Measurements from ENCODE around the gene CALHM4. TPM values are rescaled to one million over a fixed set of nuclear protein-coding genes. Genes with fewer than 3 reads are reported as not detected.

CALHM4 gene
- polyA plus RNA-seq, 1 donor = 0.13 TPM

GRCh38 chr6:116522896-116523295, 30.7 kb upstream of the CALHM4 start:
- H3K4me3 ChIP-seq (ENCODE audit: low read length) = no peak overlapping the region
- no peaks in the 10 kb centered on the region for H3K36me3 ChIP-seq (ENCODE audit: control insufficient read depth, insufficient read depth, low read length)
- 59% methylated on average over 2 of the region's 2 CpGs for WGBS (ENCODE audit: insufficient coverage, low lambda C conversion rate)
- H3K9me3 ChIP-seq (ENCODE audit: control insufficient read depth, low read depth, low read length) = peaks cover 2% of the 10 kb centered on the region
- H3K4me1 ChIP-seq (ENCODE audit: control insufficient read depth, insufficient read depth, low read length) = no peaks in the 10 kb centered on the region
- no peak overlapping the region for H3K27ac ChIP-seq (ENCODE audit: low read length)
- no peak for DNase-seq
- no peaks in the 10 kb centered on the region for H3K27me3 ChIP-seq (ENCODE audit: control insufficient read depth, insufficient read depth, low read length)

GRCh38 chr6:116524236-116524635, 29.3 kb upstream of the CALHM4 start:
- DNase-seq = no peak
- WGBS (ENCODE audit: insufficient coverage, low lambda C conversion rate) = no CpG with 5 or more reads among the region's 2 CpGs
- Histone ChIP-seq H3K9me3 (ENCODE audit: control insufficient read depth, low read depth, low read length) (peaks cover 2% of the 10 kb centered on the region), H3K4me1 (ENCODE audit: control insufficient read depth, insufficient read depth, low read length) (no peaks in the 10 kb centered on the region), H3K27me3 (ENCODE audit: control insufficient read depth, insufficient read depth, low read length) (no peaks in the 10 kb centered on the region), H3K4me3 (ENCODE audit: low read length) (no peak overlapping the region), H3K27ac (ENCODE audit: low read length) (no peak overlapping the region), H3K36me3 (ENCODE audit: control insufficient read depth, insufficient read depth, low read length) (no peaks in the 10 kb centered on the region)

GRCh38 chr6:116528133-116528532, 25.4 kb upstream of the CALHM4 start:
- H3K27ac ChIP-seq (ENCODE audit: low read length) = no peak overlapping the region
- no peaks in the 10 kb centered on the region for H3K4me1 ChIP-seq (ENCODE audit: control insufficient read depth, insufficient read depth, low read length)
- DNase-seq = no peak
- no peaks in the 10 kb centered on the region for H3K9me3 ChIP-seq (ENCODE audit: control insufficient read depth, low read depth, low read length)
- WGBS (ENCODE audit: insufficient coverage, low lambda C conversion rate) = 80% methylated on average over 1 of the region's 1 CpG
- no peaks in the 10 kb centered on the region for H3K36me3 ChIP-seq (ENCODE audit: control insufficient read depth, insufficient read depth, low read length)
- no peak overlapping the region for H3K4me3 ChIP-seq (ENCODE audit: low read length)
- H3K27me3 ChIP-seq (ENCODE audit: control insufficient read depth, insufficient read depth, low read length) = peaks cover 2% of the 10 kb centered on the region

- Histone ChIP-seq H3K9me3 (ENCODE audit: control insufficient read depth, low read depth, low read length) (no peaks in the 10 kb centered on the region), H3K27me3 (ENCODE audit: control insufficient read depth, insufficient read depth, low read length) (peaks cover 2% of the 10 kb centered on the region), H3K4me1 (ENCODE audit: control insufficient read depth, insufficient read depth, low read length) (no peaks in the 10 kb centered on the region), H3K36me3 (ENCODE audit: control insufficient read depth, insufficient read depth, low read length) (no peaks in the 10 kb centered on the region), H3K4me3 (ENCODE audit: low read length) (no peak overlapping the region), H3K27ac (ENCODE audit: low read length) (no peak overlapping the region)
- 71% methylated on average over 1 of the region's 3 CpGs for WGBS (ENCODE audit: insufficient coverage, low lambda C conversion rate)
- no peak for DNase-seq
These were observed 24.8 kb upstream of the CALHM4 start for GRCh38 chr6:116528780-116529179.

DNA sequence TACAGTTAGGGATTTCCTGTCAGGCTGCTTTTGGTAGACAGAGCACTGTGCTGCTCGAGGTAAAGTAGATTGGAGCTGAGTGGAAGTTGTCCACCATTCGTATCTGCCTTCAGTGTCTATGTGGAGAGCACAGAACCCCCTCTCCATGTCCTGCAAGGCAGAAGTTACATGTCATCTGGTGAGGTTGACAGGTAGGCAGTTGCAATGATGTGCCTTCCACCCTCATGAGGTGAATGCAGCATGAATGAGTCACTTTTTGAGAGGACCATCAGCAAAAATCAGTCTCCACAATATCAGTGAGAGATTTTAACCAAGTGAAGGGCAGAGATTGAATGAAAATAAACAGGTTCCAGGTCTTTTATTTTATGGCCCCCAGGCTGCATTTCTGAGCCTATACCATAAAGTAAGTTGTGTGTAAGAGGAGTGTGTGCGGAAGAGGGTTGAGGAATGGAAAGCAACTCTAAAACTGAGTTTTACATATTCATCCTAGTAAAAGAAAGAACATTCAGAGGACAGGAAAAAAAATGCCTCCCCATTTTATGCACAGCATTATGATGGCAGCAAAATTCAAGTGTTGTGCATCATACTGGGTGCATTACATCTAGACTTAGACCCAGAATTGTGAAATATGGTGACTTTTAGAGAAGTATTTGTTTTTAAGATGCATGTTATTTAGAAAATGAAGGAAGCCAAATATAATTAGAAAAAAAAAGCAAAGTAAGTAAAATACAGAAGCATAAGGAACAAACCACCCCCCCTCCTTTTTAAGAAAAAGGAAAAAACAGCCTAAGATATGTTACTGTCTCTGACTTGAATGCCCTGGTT, 23.9 kb upstream of the CALHM4 start:
- Histone ChIP-seq H3K27ac (ENCODE audit: low read length) (no peak overlapping the region), H3K9me3 (ENCODE audit: control insufficient read depth, low read depth, low read length) (no peaks in the 10 kb centered on the region), H3K36me3 (ENCODE audit: control insufficient read depth, insufficient read depth, low read length) (no peaks in the 10 kb centered on the region), H3K4me1 (ENCODE audit: control insufficient read depth, insufficient read depth, low read length) (no peaks in the 10 kb centered on the region), H3K4me3 (ENCODE audit: low read length) (no peak overlapping the region), H3K27me3 (ENCODE audit: control insufficient read depth, insufficient read depth, low read length) (peaks cover 2% of the 10 kb centered on the region)
- DNase-seq = no peak
- WGBS (ENCODE audit: insufficient coverage, low lambda C conversion rate) = no CpG with 5 or more reads among the region's 3 CpGs

DNA sequence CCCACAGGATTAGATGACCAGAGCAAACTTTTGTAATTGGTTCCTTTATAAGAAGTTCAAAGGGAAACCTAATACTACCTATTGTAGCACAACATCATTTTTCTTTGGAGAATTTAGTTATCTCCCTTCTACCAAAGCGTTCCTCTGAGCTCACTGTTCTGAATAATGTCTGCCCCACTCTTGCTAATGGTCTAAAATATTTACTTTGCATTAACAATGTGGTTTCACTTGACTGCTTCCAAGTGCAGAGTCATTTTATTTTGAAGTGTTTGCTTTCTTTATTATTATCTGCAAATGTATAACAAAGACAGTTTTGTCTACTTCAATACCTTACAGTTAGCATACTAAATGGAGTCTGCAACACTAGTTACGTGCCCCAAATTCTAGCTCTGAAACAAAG, 23.1 kb upstream of the CALHM4 start:
- no CpG with 5 or more reads among the region's 2 CpGs for WGBS (ENCODE audit: insufficient coverage, low lambda C conversion rate)
- Histone ChIP-seq H3K36me3 (ENCODE audit: control insufficient read depth, insufficient read depth, low read length) (no peaks in the 10 kb centered on the region), H3K27ac (ENCODE audit: low read length) (no peak overlapping the region), H3K4me3 (ENCODE audit: low read length) (no peak overlapping the region), H3K4me1 (ENCODE audit: control insufficient read depth, insufficient read depth, low read length) (no peaks in the 10 kb centered on the region), H3K9me3 (ENCODE audit: control insufficient read depth, low read depth, low read length) (no peaks in the 10 kb centered on the region), H3K27me3 (ENCODE audit: control insufficient read depth, insufficient read depth, low read length) (peaks cover 2% of the 10 kb centered on the region)
- no peak for DNase-seq

DNA sequence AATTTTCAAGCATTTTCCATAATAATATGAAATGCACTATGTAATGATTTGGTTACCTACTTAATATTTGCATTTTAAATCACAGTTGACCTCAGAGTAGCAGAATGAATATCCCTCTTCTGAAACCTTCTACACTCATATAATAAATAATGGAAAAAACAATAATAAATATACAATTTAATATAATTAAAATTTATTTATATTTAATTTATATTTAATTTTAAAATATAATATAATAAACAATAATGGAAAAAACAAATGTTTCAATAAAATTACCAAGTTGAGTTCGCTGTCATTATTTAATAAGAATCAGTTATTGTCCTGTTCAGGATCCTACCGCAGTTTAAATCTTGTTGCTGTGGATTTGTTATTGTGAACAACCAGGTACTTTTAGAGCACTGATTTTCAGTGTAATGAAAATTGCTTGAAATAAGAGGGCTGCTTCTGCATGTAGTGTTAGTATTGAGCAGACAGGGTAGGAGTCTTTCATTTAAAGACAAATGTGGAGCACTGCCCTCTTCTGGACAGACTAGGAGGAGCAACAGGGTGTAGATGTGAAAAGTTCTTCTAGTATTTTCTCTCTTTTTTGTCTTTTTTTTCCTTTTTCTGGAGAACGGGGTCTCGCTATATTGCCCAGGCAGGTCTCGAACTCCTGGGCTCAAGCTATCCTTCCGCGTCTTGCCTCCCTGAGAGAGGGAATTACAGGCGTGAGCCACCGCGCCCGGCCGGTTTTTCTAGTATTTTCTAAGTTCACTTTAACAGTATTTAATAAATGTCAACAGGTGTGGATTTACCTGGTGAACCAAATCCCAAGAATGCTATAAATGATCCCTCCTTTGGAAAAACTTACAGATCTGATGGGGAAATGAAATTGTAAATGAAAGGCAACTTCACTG, 21.6 kb upstream of the CALHM4 start:
- WGBS (ENCODE audit: insufficient coverage, low lambda C conversion rate) = 90% methylated on average over 4 of the region's 12 CpGs
- no peak overlapping the region for H3K4me3 ChIP-seq (ENCODE audit: low read length)
- no peaks in the 10 kb centered on the region for H3K4me1 ChIP-seq (ENCODE audit: control insufficient read depth, insufficient read depth, low read length)
- peak; percentile 19 to 27 for DNase-seq
- peaks cover 2% of the 10 kb centered on the region for H3K27me3 ChIP-seq (ENCODE audit: control insufficient read depth, insufficient read depth, low read length)
- H3K36me3 ChIP-seq (ENCODE audit: control insufficient read depth, insufficient read depth, low read length) = no peaks in the 10 kb centered on the region
- H3K27ac ChIP-seq (ENCODE audit: low read length) = no peak overlapping the region
- no peaks in the 10 kb centered on the region for H3K9me3 ChIP-seq (ENCODE audit: control insufficient read depth, low read depth, low read length)

GRCh38 chr6:116533233-116533957, 20.2 kb upstream of the CALHM4 start:
- Histone ChIP-seq H3K9me3 (ENCODE audit: control insufficient read depth, low read depth, low read length) (no peaks in the 10 kb centered on the region), H3K4me3 (ENCODE audit: low read length) (no peak overlapping the region), H3K4me1 (ENCODE audit: control insufficient read depth, insufficient read depth, low read length) (no peaks in the 10 kb centered on the region), H3K27me3 (ENCODE audit: control insufficient read depth, insufficient read depth, low read length) (peaks cover 2% of the 10 kb centered on the region), H3K36me3 (ENCODE audit: control insufficient read depth, insufficient read depth, low read length) (no peaks in the 10 kb centered on the region), H3K27ac (ENCODE audit: low read length) (no peak overlapping the region)
- 100% methylated on average over 1 of the region's 9 CpGs for WGBS (ENCODE audit: insufficient coverage, low lambda C conversion rate)
- DNase-seq = no peak

DNA sequence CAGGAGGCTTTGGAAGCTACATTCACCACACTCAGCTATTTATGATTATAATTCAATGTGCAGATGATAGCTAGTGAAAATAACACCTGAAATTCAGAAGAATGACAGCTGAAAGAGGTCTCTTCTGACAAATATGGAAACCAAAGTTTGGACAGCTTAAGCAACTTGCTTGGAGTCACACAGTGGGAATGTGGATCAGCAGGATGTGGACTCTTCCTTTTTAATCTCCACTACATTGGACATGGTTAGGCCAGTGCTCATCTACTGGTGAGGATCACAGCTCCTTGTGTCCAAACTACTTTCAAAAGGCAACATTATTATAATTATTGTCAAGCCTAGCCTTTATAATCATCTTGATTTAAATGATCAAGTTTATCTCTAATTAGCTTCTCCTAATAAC, 18.4 kb upstream of the CALHM4 start:
- Histone ChIP-seq H3K9me3 (ENCODE audit: control insufficient read depth, low read depth, low read length) (no peaks in the 10 kb centered on the region), H3K27me3 (ENCODE audit: control insufficient read depth, insufficient read depth, low read length) (peaks cover 2% of the 10 kb centered on the region), H3K36me3 (ENCODE audit: control insufficient read depth, insufficient read depth, low read length) (no peaks in the 10 kb centered on the region), H3K4me1 (ENCODE audit: control insufficient read depth, insufficient read depth, low read length) (no peaks in the 10 kb centered on the region), H3K27ac (ENCODE audit: low read length) (no peak overlapping the region), H3K4me3 (ENCODE audit: low read length) (no peak overlapping the region)
- DNase-seq = no peak

- no peak overlapping the region for H3K27ac ChIP-seq (ENCODE audit: low read length)
- WGBS (ENCODE audit: insufficient coverage, low lambda C conversion rate) = 0% methylated on average over 1 of the region's 4 CpGs
- DNase-seq = peak; percentile 15 to 51
These were observed 17.3 kb upstream of the CALHM4 start for GRCh38 chr6:116536216-116536621.

More at GRCh38 chr6:116536216-116536621, 17.3 kb upstream of the CALHM4 start:
- Histone ChIP-seq H3K4me1 (ENCODE audit: control insufficient read depth, insufficient read depth, low read length) (no peaks in the 10 kb centered on the region), H3K36me3 (ENCODE audit: control insufficient read depth, insufficient read depth, low read length) (no peaks in the 10 kb centered on the region), H3K27me3 (ENCODE audit: control insufficient read depth, insufficient read depth, low read length) (peaks cover 7% of the 10 kb centered on the region), H3K9me3 (ENCODE audit: control insufficient read depth, low read depth, low read length) (no peaks in the 10 kb centered on the region), H3K4me3 (ENCODE audit: low read length) (no peak overlapping the region)

Data from large intestine (tissue), 3 donors.